OCI-LY7 (cell line): ENCODE data around the gene STAG1.

Experiments
- CTCF ChIP-seq: fragments of 200-600 bp; sonication (generic); conservative IDR thresholded peaks from 2 replicates; pipeline ENCODE4 v1.5.1; 2014; ENCODE audit warnings: mild to moderate bottlenecking, antibody characterized with exemption, low read length, moderate library complexity, mixed read lengths
- EZH2phosphoT487 ChIP-seq: fragments of 200-600 bp; sonication (generic); IDR thresholded peaks from 2 replicates; pipeline ENCODE4 v1.6.1; 2018; ENCODE audit warnings: low read depth, borderline replicate concordance, mild to moderate bottlenecking, mixed run types, antibody characterized with exemption, low read length, moderate library complexity, mixed read lengths

DNA sequence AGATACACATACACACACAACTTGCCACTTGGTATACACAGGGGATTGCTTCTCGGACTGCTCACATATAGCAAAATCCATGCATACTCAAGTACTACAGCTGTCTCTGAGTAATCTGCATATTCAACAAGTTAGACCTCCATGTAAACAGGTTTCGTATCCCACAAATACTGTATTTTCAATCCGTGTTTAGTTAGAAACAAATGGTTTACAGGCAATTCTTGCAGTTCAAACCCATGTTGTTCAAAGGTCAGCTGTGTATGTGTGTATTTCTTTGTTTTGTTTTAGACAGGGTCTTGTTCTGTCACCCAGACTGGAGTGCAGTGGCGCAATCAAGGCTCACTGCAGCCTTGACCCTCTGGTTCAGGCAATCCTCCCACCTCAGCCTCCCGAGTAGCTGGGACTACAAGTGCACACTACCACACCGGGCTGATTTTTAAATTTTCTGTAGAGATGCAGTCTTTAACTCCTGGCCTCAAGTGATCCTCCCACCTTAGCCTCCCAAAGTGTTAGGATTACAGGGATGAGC, 253.2 kb downstream of the STAG1 start:
- TF ChIP-seq CTCF (no peak), EZH2phosphoT487 (no peak)
